ENCODE measurements around the gene PHF11.
"Not testable (repeated sequence)": the region's sequence is repeated elsewhere in the genome, so short reads cannot be mapped to it uniquely, and the experiment has no call there.

The PHF11 gene

DNA sequence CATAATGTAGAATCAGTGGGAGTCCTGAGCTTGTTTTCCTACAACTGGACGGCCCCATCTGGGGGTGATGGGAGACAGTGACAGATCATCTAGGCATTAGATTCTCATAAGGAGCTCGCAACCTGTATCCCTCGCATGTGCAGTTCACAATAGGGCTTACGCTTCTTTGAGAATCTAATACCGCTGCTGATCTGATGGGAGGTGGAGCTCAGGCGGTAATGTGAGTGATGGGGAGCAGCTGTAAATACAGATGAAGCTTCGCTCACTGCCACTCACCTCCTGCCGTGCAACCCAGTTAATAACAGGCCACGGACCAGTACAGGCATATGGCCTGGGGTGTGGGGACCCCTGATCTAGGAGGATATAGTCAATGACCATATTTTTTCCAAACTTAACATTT lies 50.8 kb downstream of the PHF11 start:
- DNase-seq (ENCODE audit: low read depth): no peak

DNA sequence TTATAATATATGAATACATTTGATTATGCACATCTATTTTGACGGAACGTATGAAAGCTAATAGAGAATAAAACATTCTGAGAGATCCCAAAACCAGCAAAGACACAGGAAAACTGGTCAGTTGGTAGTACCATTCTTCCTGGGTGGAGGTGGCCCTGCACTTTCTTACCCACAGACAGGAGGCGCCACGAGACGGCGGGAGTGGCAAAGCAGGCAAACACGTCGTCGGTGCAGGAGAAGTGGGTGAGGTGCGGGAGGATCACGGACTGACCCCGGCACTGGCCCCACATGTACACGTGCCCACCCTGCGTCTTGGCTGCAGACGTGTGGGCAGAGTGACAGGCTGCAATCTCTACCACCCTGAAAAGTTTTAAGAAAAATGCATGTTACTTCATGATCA lies 53.5 kb downstream of the PHF11 start:
- no peak for DNase-seq (ENCODE audit: low read depth)

- no peak for DNase-seq (ENCODE audit: low read depth)
These were observed 55.3 kb downstream of the PHF11 start for GRCh38 chr13:49550942-49551644.

- DNase-seq (ENCODE audit: low read depth): no peak
These were observed 58.1 kb downstream of the PHF11 start for GRCh38 chr13:49553888-49554287.

GRCh38 chr13:49554387-49554786 lies 58.6 kb downstream of the PHF11 start:
- DNase-seq (ENCODE audit: low read depth): no peak

GRCh38 chr13:49559006-49559405 lies 63.3 kb downstream of the PHF11 start:
- no peak for DNase-seq (ENCODE audit: low read depth)

- peak; percentile 10 for DNase-seq (ENCODE audit: low read depth)
These were observed 64.7 kb downstream of the PHF11 start for GRCh38 chr13:49560270-49561061.

DNA sequence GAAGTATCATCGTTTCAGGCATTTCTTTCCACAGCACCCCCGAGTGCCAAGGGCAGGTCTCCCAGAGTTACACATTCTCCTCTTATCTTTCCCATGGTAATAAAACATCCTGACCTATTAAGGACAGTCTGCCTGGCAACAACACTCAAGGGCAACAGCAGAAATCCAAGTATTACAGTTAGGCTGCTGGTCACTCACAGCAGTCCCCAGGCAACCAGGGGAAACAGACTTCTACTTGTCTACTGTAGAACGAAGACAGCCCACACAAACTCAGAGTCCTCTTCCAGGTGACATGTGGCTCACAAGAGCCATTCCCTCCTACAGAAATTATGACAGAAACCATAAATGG lies 65.3 kb downstream of the PHF11 start:
- no peak for DNase-seq (ENCODE audit: low read depth)

DNA sequence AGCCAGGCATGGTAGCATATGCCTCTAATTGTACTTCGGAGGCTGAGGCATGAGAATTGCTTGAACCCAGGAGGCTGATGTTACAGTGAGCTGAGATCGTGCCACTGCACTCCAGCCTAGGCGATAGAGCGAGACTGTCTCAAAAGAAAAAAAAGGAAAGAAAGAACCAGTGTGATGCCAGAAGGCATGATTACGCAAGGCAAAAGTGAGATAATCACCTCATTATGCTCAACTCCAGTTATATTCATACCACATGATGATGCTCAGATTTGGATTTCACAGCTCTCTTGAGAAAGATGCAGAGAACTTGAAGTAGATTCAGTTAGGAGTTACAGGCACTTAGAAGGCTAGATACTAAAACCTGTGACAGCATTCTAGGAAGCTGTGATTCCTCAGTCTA lies 67.8 kb downstream of the PHF11 start:
- DNase-seq (ENCODE audit: low read depth): peak; percentile 37

DNA sequence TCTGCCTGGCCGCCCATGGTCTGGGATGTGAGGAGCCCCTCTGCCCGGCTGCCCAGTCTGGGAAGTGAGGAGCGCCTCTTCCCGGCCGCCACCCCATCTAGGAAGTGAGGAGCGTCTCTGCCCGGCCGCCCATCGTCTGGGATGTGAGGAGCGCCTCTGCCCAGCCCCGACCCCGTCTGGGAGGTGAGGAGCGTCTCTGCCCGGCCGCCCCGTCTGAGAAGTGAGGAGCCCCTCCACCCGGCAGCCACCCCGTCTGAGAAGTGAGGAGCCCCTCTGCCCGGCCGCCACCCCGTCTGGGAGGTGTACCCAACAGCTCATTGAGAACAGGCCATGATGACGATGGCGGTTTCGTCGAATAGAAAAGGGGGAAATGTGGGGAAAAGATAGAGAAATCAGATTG lies 69.7 kb downstream of the PHF11 start:
- not testable (repeated sequence) for DNase-seq (ENCODE audit: low read depth)

GRCh38 chr13:49566461-49566860 lies 70.7 kb downstream of the PHF11 start:
- DNase-seq (ENCODE audit: low read depth): no peak

DNA sequence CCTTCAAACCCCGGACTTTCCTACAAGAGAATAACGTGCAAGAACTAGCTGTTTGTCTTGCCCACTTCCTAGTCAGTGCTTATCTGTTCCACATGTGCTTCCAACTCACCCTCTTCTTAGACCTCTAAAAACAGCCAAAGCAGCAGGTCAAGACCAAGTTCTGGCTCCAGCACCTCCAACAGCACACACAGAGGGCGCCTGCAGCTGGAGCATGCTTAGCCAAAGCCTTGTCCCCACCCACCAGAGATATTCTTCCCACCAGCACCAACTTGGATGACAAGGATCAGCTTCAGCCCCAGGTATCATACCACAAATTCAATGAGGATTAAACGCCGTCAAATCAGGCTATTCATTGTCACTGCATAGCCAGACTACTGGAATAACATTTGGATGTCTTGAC lies 71.7 kb downstream of the PHF11 start:
- no peak for DNase-seq (ENCODE audit: low read depth)

GRCh38 chr13:49569993-49570689 lies 74.4 kb downstream of the PHF11 start:
- no peak for DNase-seq (ENCODE audit: low read depth)

DNA sequence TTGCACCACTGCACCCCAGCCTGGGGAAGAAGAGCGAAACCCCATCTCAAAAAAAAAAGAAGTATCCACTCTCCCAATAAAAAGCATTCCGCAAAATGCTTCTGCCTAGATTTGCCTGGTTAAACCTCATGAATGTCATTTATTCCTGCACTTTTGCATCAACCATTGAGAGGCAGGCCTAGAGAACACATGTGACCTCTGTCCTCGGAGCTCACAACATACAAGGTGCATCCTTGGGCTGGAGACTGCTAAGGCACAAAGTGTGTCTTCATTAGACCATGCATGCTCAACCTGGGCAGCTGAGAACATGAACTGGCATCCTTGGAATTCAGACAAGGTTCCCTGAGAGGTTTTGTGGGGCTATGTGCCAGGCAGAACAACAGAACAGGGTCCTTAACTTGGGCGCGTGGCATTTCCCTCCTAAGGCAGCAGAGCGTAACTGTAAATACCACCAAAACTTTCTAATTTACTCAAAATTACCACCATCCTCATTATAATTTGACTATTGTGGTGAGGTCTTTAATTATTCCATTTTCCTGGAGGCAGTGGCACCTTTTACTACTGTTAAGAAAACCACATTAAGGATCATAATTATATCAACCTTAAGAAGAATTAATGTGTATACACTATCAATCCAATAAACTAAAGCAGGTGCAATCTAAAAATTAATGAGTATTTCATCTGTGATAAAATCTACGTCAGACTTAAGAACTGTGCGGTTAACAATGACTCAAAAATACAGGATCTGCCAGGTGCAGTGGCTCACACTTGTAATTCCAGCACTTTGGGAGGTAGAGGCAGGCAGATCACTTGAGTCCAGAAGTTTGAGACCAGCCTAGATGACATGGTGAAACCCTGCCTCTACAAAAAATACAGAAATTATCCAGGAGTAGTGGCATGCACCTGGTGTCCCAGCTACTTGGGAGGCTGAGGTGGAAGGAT lies 75.8 kb downstream of the PHF11 start:
- no peak for DNase-seq (ENCODE audit: low read depth)
